MV-4-11 (cell line): ENCODE data around the gene MTHFD1L.
A peak's percentile ranks its signal among the peaks of the same experiment; 100 is the strongest.
"Not testable (repeated sequence)": the region's sequence is repeated elsewhere in the genome, so short reads cannot be mapped to it uniquely, and the experiment has no call there.

Experiments
- DNase-seq: peaks from one replicate; lab custom pipeline; 2025; lab: John Stamatoyannopoulos, UW

The MTHFD1L gene

GRCh38 chr6:151067684-151068596 lies 202.4 kb downstream of the MTHFD1L start:
- no peak for DNase-seq

- DNase-seq, result no peak
Measured at GRCh38 chr6:151068761-151069312, 203.3 kb downstream of the MTHFD1L start.

- DNase-seq, result no peak
Measured at GRCh38 chr6:151069641-151070040, 204.1 kb downstream of the MTHFD1L start.

GRCh38 chr6:151070631-151071051 lies 205.1 kb downstream of the MTHFD1L start:
- no peak for DNase-seq

- no peak for DNase-seq
Measured at GRCh38 chr6:151071295-151071694, 205.8 kb downstream of the MTHFD1L start.

GRCh38 chr6:151073146-151073545 lies 207.6 kb downstream of the MTHFD1L start:
- no peak for DNase-seq

- no peak for DNase-seq
Measured at GRCh38 chr6:151073701-151074100, 208.2 kb downstream of the MTHFD1L start.

- DNase-seq, result no peak
Measured at GRCh38 chr6:151075005-151075404, 209.5 kb downstream of the MTHFD1L start.

GRCh38 chr6:151075527-151075926 lies 210.0 kb downstream of the MTHFD1L start:
- DNase-seq, result no peak

GRCh38 chr6:151075930-151076555 lies 210.5 kb downstream of the MTHFD1L start:
- DNase-seq, result no peak

- no peak for DNase-seq
Measured at GRCh38 chr6:151078655-151079054, 213.2 kb downstream of the MTHFD1L start.

GRCh38 chr6:151081656-151082055 lies 216.2 kb downstream of the MTHFD1L start:
- DNase-seq, result no peak

- DNase-seq, result no peak
Measured at GRCh38 chr6:151082079-151082478, 216.6 kb downstream of the MTHFD1L start.

GRCh38 chr6:151084275-151084674 lies 218.8 kb downstream of the MTHFD1L start:
- no peak for DNase-seq

GRCh38 chr6:151087055-151087454 lies 221.6 kb downstream of the MTHFD1L start:
- not testable (repeated sequence) for DNase-seq

- peak; percentile 75 for DNase-seq
Measured at GRCh38 chr6:151087861-151088598, 222.5 kb downstream of the MTHFD1L start.

- DNase-seq, result no peak
Measured at GRCh38 chr6:151088599-151088935, 223.1 kb downstream of the MTHFD1L start.

GRCh38 chr6:151088963-151089362 lies 223.5 kb downstream of the MTHFD1L start:
- DNase-seq, result no peak

GRCh38 chr6:151089978-151090377 lies 224.5 kb downstream of the MTHFD1L start:
- DNase-seq, result no peak

GRCh38 chr6:151091571-151091970 lies 226.1 kb downstream of the MTHFD1L start:
- DNase-seq, result no peak

- DNase-seq, result no peak
Measured at GRCh38 chr6:151092591-151092990, 227.1 kb downstream of the MTHFD1L start.

- no peak for DNase-seq
Measured at GRCh38 chr6:151093706-151094105, 228.2 kb downstream of the MTHFD1L start.
